ENCODE measurements around the gene OSBPL8.

Gene OSBPL8, protein sequence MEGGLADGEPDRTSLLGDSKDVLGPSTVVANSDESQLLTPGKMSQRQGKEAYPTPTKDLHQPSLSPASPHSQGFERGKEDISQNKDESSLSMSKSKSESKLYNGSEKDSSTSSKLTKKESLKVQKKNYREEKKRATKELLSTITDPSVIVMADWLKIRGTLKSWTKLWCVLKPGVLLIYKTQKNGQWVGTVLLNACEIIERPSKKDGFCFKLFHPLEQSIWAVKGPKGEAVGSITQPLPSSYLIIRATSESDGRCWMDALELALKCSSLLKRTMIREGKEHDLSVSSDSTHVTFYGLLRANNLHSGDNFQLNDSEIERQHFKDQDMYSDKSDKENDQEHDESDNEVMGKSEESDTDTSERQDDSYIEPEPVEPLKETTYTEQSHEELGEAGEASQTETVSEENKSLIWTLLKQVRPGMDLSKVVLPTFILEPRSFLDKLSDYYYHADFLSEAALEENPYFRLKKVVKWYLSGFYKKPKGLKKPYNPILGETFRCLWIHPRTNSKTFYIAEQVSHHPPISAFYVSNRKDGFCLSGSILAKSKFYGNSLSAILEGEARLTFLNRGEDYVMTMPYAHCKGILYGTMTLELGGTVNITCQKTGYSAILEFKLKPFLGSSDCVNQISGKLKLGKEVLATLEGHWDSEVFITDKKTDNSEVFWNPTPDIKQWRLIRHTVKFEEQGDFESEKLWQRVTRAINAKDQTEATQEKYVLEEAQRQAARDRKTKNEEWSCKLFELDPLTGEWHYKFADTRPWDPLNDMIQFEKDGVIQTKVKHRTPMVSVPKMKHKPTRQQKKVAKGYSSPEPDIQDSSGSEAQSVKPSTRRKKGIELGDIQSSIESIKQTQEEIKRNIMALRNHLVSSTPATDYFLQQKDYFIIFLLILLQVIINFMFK

GRCh38 chr12:76559400-76560085, at the start of gene OSBPL8:
Gene OSBPL8, minus strand, starts transcription at chr12:76559771. Its CDS starts 72,220 bp downstream, at chr12:76487551.
- peak; percentile 77 for DNase-seq

- DNase-seq = no peak
Measured at GRCh38 chr12:76608070-76608469, 48.5 kb upstream of the OSBPL8 start.

GRCh38 chr12:76595056-76595455, 35.5 kb upstream of the OSBPL8 start:
- DNase-seq = no peak

- DNase-seq = no peak
Measured at GRCh38 chr12:76591476-76591875, 31.9 kb upstream of the OSBPL8 start.

DNA sequence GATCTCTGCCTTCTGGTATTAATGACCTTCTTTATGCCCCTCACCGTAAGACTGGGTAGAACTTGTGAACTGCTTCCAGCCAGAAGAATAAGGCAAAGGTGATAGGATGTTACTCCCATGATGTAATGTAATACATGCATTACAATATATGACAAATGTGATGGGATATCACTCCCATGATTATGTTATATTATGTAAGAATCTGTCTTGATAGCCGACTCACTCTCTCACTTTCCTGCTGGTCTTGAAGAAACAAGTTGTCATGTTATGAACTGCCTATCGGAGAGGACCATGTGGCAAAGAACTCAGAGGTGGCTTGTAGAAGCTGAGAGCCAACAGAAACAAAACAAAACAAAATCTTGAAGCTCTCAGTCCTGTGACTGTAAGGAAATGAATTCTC, 30.6 kb upstream of the OSBPL8 start:
- DNase-seq = no peak

GRCh38 chr12:76588881-76589565, 29.5 kb upstream of the OSBPL8 start:
- no peak for DNase-seq

DNA sequence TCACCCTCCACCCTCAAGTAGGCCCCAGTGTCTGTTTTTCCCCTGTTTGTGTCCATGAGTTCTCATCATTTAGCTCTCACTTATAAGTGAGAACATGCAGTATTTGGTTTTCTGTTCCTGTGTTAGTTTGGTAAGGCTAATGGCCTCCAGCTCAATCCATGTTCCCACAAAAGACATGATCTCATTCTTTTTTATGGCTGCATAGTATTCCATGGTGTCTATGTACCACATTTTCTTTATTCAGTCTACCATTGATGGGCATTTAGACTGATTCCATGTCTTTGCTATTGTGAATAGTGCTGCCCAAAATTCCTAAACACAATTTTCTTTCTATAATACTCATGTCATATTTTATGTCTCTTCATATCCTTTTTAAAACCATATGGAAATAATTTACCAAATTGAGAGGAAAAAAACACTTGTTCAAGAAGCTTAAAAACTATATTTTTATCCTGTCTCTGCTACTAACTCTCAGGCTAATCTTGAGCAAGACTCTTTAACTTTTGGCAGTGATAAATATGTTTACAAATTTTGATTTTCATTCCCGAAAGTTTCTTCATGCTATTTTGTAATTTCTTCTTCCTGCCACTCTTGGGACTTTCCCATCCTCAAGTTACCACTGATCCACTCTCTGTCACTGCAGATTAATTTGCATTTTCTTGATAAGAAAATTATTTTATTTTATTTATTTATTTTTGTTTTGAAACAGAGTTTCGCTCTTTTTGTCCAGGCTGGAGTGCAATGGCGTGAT, 28.0 kb upstream of the OSBPL8 start:
- DNase-seq = no peak

GRCh38 chr12:76586764-76587395, 27.3 kb upstream of the OSBPL8 start:
- DNase-seq = no peak

DNA sequence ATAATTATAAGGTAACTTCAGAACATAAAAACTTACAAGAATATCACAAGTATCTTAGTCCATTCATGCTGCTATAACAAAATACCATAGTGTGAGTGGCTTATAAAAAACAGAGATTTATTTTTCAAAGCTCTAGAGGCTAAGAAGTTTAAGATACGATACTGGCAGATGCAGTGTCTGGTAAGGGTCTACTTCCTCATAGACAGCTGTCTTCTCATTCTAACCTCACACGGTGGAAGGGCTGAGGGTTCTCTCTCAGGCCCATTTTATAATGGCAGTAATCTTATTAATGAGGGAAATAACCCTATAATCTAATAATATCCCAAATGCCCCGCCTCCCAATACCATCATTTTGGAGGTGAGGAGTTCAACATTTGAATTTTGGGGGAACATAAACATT, 23.7 kb upstream of the OSBPL8 start:
- no peak for DNase-seq

DNA sequence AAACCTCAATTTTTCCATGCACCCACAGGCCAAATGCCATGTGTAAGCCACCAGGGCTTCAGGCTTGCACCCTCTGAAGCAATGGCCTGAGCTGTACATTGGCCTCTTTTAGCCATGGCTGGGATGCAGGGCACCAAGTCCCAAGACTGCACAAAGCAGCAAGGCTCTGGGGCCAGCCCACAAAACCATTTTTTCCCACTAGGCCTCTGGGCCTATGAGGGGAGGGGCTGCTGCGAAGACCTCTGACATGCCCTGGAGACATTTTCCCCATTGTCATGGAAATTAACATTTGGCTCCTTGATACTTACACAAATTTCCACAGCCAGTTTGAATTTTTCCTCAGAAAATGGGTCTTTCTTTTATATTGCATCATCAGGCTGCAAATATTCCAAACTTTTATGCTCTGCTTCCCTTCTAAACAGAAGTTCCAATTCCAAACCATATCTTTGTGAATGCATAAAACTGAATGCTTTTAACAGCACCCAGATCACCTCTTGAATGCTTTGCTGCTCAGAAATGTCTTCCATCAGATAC, 14.3 kb upstream of the OSBPL8 start:
- DNase-seq = no peak

DNA sequence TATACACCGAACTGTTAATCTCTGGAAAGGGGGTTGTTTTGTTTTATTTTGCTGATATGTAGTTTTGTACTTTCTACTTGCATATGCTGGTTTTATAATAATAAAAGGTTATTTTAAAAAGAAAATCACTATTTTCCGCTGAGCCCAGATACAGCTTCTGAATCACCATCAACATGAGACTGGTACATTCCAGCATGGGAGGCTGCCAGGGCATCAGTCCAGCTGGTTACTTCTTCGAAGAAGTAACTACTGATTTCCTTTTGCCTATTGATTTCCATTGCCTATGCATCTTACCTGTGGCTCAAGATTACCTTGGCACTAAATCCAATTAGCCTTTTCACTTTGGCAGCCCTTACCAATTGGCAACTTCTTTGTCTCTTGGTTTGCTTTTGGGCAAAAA, 11.7 kb upstream of the OSBPL8 start:
- no peak for DNase-seq

DNA sequence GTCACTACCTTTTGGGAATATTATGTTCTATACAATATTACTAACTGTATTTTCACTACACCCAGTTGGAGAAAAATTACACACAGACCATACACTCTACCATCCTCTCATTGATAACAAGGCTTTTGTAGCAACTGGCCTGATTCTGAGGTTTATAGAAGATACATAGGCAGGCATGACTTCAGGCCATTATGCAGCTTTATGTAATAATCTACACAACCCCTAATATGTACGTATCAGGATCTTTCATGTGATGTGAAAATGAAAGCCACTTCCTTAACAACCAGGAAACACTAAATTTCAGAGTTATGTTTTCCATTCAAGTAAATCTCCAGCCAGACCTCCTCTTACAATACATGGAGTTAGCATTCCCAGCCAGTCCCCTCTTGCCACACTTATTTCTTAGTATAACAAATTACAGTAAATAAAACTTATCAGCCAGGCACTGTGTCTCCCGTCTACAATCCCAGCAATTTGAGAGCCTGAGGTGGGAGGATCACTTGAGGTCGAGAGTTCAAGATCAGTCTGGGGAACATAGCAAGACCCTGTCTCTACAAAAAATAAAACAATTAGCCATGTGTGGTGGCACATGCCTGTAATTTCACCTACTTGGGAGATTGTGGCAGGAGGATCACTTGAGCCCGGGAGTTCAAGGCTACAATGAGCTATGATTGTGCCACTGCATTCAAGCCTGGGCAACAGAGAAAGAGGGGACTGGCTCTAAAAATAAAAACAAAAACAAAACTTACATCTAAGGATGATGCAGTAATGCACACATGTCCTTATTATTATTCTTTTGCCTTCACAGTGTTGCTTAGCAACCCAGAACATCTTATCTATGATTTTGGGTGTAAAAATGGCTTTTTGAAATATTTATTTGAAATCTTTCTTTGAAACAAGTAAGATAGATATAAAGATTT, 10.4 kb upstream of the OSBPL8 start:
- DNase-seq = no peak

- DNase-seq = no peak
Measured at GRCh38 chr12:76568888-76569551, 9.4 kb upstream of the OSBPL8 start.

- DNase-seq = no peak
Measured at GRCh38 chr12:76568130-76568529, 8.6 kb upstream of the OSBPL8 start.

GRCh38 chr12:76563061-76563460, 3.5 kb upstream of the OSBPL8 start:
- DNase-seq = no peak

- DNase-seq = no peak
Measured at GRCh38 chr12:76562130-76562529, 2.6 kb upstream of the OSBPL8 start.

GRCh38 chr12:76560086-76560491, 518 bp upstream of the OSBPL8 start:
- DNase-seq = no peak

DNA sequence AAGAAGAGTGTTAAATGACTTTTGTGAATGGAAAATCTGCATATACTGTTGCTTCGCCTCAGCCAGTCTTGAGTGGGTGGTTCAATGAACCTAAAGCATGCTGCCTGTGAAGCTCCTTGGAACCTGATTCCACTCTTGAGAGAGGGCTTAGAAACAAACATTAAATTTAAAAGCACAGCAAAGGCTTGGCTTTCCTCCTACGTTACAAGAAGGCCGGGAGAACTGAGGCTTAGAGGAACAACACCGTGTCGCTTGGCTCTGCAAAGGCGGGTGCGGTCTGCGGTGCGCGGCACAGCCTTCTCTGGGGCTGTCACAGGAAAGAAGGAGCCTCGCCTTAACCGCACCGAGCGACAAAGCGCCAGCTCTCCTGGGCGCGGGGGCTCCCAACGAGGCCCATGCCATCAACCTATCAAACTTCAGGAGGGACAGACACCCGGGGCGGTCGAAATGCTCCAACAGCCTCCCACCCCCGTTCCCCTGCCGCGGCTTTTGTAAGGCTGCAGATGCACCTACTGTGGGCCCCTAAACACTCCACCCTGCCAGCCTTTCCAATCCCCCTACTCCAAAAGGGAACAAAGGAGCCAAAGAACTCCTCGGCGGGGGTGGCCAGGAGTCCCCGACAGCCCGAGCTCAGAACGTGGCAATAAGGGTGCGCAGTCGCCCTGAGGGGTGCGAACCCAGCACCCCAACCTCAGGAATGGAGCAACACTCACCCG, 729 bp downstream of the OSBPL8 start:
- DNase-seq = peak; percentile 19

DNA sequence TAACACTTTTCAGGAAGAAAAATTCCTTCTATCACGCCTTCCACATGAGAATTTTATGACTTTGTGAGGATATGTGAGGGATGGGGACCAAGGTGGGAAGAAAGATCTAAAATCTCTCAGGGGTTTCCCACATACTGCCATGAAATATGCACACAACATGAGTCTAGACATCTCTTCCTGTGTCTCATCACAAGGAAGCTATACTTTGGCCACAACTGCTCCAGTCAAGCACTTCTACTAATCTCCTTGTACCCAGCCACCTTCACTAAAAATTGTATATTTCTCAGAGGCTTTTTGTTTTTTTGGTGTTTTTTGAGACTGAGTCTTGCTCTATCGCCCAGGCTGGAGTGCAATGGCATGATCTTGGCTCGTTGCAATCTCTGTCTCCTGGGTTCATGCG, 3.2 kb downstream of the OSBPL8 start:
- no peak for DNase-seq

All from NCI-H748 treated with DMSO at 0.1 percent for 48 hours (cell line).